GM12873 (cell line): ENCODE data around the gene PAX3.

Source experiments
- CTCF ChIP-seq: IDR thresholded peaks from 2 replicates; pipeline ENCODE4 v1.5.1; 2012; ENCODE audit warnings: low read depth, mild to moderate bottlenecking, moderate library complexity, low read length, control low read depth; ENCODE audit not compliant: insufficient read depth; ENCODE audit errors: missing control alignments

The PAX3 gene

DNA sequence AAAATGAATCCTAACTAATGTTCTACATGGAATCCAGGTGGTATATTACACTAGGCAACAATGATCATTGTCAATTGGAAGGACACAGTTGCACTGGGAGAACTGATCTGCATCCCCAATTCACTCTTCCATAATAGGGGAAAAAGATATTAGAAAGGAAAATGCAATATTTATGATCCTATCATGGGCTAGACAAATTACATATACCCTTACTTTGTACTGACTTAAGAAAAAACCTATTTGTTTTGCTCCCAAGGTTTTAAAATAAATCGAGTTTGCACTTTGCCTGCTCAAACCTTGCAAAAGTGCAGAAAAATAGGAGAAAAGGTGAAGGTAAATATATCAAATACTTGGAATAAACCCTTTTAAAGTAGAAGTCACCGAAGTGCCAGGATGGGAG lies 11.0 kb upstream of the PAX3 start:
- no peak for TF ChIP-seq CTCF

GRCh38 chr2:222309361-222309760 lies 10.6 kb upstream of the PAX3 start:
- TF ChIP-seq CTCF, result no peak

DNA sequence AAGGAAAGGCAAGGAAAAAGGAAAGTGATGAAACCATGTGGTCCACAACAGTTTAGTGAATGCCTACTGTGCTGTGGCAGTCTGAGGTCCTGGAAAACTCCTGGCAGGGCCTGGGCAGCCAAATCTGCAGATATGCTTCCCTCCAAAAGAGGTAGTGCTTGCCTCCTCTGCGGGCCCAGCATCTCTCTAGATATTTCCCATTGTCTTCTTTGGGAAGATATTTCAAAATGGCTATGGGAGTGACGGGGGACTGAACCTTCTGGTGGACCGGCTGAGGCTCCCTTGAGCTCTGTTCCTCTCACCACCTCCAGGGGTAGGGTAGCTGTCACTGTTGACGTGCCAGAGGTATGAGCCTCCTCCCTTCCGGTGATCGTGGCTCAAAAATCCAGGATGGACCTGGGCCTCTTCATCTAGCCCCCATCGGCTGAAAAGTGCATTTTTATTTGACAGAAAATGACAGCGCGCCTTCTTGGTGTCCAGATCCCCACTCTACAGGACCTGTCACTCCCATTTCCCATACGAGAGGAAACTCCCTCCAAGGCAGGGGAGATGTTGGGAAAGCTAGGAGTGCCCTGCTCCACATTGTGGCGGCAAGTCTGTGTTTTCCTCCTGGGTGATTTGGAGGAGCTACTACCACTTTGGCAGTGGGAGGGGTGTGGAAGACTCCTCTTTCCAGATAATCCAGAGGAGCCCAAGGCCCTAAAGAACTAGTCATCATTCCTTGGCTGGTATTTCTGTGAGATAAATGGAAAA lies 9.4 kb upstream of the PAX3 start:
- no peak for TF ChIP-seq CTCF

GRCh38 chr2:222307143-222307756 lies 8.5 kb upstream of the PAX3 start:
- no peak for TF ChIP-seq CTCF

GRCh38 chr2:222306393-222307142 lies 7.8 kb upstream of the PAX3 start:
- TF ChIP-seq CTCF, result no peak

GRCh38 chr2:222305516-222306392 lies 7.0 kb upstream of the PAX3 start:
- TF ChIP-seq CTCF, result no peak
